Myocyte (in vitro differentiated cells): ENCODE results near the gene MREG. TPM values are rescaled to one million over a fixed set of nuclear protein-coding genes. Genes with fewer than 3 reads are reported as not detected.
"Not testable (repeated sequence)": the region's sequence is repeated elsewhere in the genome, so short reads cannot be mapped to it uniquely, and the experiment has no call there.

Source experiments
- DNase-seq: peaks from one replicate; pipeline ENCODE4 v3.0.0-alpha.2; 2012; ENCODE audit warnings: low read depth
- total RNA-seq: library from RNA; depleted of rRNA; stranded (reverse); fragments of >200 nt; gene quantifications from 2 replicates; pipeline ENCODE4 v1.2.3, GENCODE V29; 2014

Gene MREG
- total RNA-seq, 1 donor from 2014 or later, result 28.9 TPM

GRCh38 chr2:215994911-215995310, 18.4 kb downstream of the MREG start:
- no peak for DNase-seq

GRCh38 chr2:215988556-215989207, 24.7 kb downstream of the MREG start:
- DNase-seq, result not testable (repeated sequence)

- no peak for DNase-seq
Observed at GRCh38 chr2:215985257-215985656, 28.1 kb downstream of the MREG start.

DNA sequence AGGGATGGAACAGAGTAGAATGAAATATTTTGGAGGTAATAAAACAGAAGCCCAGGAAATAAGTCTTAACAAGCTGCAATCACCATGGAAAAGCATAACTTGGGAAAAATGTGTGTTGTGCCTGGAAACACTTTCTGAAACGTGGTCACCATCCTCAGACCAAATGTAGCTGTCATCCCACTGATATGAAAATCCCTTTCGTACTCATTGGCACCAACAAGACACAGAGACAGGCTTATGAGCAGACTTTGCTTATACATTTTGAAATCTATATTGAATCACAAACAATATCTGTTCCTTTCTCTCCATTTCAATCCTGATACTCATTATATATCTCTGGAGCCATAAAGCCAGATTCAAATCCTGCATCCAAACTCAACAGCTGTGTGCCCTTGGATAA, 28.7 kb downstream of the MREG start:
- no peak for DNase-seq

- DNase-seq, result peak; percentile 84
Observed at GRCh38 chr2:215983581-215984351, 29.6 kb downstream of the MREG start.

GRCh38 chr2:215982465-215982875, 30.9 kb downstream of the MREG start:
- DNase-seq, result peak; percentile 92

DNA sequence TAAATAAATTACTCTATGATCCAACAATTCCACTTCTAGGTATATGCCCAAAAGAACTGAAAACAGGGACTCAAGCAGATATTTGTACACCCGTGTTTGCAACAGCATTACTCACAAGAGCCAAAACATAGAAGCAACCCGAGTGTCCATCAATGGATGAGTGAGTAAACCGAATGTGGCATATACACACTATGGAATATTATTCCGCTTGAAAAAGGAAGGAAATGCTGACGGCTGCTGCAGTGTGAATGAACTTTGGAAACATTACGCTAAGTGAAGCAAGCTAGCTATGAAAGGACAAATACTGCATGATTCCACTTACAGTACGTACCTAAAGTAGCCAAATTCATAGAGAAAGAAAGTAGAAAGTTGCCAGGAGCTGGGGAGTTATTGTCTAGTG, 32.2 kb downstream of the MREG start:
- no peak for DNase-seq

DNA sequence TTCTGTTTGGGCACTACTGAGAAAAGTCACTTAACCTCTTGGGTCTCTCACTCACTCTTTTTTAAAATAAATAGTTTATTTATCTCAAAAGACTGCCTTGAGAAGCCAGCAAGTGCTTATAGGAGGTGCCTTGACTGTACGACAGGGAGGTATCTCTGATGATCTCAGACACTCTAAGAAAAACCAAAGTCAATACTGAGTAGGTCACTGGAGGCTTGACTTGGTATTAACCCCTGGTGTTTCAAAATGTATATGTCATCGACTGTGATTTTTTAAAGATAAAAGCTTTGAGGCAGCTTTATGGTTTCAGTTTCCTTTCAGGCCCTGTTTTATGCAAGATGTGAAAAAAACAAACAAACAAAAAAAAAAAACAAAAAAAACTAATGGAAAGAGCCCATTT, 33.7 kb downstream of the MREG start:
- DNase-seq, result no peak

GRCh38 chr2:215974700-215975429, 38.5 kb downstream of the MREG start:
- no peak for DNase-seq

- peak; percentile 75 for DNase-seq
Observed at GRCh38 chr2:215973954-215974699, 39.2 kb downstream of the MREG start.

DNA sequence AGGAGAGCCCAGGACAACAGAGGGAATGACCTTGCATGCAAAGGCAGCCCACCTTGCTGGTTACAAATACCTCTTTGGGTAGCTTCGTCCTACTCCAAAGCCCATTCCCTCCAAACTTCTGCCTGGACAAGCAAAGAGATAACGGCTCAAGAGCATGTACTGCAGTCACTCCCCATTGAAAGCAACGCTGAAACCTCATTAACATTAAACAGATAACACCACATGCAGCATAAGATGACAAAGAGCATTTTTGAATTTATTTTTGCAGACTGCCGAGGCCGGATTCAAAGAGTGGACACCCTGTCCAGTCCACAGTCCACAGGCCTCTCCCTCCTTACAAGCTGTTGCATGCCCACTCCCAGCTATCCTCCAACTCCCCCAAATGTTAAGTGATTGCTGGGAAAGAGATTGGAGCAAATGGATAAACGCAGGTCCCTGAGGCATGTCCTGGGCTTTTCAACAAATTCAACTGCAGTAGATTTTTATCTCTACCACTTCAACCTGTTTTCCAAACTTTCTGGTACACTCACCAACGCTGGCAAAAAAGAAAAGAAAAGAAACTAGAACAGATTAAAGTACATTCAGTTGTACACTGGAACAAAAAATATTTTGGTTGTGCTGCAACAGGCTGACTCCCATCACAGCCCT, 40.1 kb downstream of the MREG start:
- no peak for DNase-seq

DNA sequence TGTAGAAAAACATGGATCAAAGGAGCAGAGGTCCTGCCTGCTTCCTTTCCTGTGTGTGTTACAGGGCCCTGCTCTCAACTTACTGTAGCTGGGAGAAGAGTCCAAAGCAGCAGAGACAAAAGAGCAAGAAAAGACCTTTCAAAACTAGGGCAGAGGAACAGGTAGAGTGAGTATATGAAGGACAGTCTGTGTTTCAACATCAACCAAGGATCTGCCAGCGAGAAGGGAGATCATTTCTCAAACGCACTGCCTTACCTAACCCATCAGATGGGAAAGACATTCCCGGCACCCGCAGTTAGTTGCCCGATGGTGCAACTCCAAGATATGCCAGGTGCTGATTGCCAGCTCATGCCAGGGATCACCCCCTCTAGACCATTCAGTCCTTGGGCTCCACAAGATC, 41.7 kb downstream of the MREG start:
- no peak for DNase-seq

DNA sequence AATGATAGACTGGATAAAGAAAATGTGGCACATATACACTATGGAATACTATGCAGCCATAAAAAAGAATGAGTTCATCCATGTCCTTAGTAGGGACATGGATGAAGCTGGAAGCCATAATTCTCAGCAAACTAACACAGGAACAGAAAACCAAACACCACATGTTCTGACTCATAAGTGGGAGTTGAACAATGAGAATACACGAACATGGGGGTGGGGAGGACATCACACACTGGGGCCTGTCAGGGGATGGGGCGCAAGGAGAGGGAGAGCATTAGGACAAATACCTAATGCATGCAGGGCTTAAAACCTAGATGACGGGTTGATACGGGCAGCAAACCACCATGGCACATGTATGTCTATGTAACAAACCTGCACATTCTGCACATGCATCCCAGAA, 42.5 kb downstream of the MREG start:
- not testable (repeated sequence) for DNase-seq

- DNase-seq, result no peak
Observed at GRCh38 chr2:215970425-215970824, 42.9 kb downstream of the MREG start.

DNA sequence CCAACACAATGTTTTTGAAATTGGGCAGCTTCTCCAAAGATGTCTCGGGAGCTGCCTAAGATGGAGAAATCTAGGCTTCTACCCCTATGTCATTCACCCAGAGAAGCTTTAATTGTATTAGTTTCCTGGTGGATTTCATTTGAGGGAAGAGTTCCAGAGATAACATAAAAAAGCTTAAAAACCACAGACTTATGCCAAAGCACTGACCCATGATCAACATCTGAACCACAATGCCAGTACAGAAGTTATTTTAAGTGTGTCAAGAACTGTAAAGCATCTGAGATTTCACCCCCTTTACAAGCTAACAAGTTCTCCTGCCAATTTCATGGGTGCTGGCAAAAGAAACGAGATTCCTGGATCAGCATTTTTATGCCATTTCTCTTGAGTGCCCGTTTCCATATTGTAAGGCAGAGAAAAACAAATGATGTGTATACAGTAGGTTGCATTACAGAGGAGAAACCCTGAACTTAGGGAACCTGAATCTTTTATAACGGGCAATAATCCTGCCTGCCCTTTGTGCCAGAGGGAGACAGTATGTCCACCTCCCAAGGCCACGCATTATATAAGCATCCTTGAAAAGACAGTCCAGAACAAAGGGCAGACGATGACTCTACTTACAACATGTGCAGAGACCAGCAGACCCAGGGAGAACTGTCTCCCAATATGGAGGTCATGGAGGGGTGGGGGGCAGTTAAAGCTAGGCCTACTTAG, 44.1 kb downstream of the MREG start:
- peak; percentile 66 for DNase-seq

DNA sequence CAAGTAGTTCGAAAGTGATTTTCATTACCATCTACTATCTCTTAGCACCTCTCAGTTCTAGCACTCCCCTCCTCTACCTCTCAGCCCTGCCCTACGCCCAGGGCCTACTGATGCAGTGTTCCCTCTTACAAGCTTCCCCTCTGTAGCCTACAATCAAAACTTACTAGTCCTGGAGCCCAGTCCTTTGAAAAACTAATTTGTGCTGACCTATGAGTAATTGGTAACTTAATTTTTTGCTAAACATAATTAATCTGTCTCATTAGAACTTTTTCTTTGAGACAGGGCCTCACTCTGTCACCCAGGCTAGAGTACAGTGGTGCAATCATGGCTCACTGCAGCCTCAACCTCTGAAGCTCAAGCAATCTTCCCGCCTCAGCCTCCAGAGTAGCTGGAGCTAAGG, 44.9 kb downstream of the MREG start:
- DNase-seq, result no peak

- no peak for DNase-seq
Observed at GRCh38 chr2:215967590-215968378, 45.6 kb downstream of the MREG start.

GRCh38 chr2:215966951-215967350, 46.4 kb downstream of the MREG start:
- no peak for DNase-seq

GRCh38 chr2:215966274-215966673, 47.1 kb downstream of the MREG start:
- DNase-seq, result no peak
